Sigmoid colon (tissue), 4 donors: Measurements from ENCODE around the gene ESCO1.
"Not testable (repeated sequence)": the region's sequence is repeated elsewhere in the genome, so short reads cannot be mapped to it uniquely, and the experiment has no call there.

Experiments
- POLR2AphosphoS5 ChIP-seq, 4 donors: sonication (generic); formaldehyde crosslinking; IDR thresholded peaks; one replicate each; pipeline ENCODE4 v1.6.1; 2017; ENCODE audit warnings: antibody characterized with exemption in 4 of 4
- TF ChIP-seq, protein P1 (sequence below), 4 experiments: fragments of 450-650 bp in 3 of 4; fragments of 200-600 bp in 1 of 4; IDR thresholded peaks; one replicate each; pipeline ENCODE4 v1.5.1; 2016 to 2019; ENCODE audit warnings: antibody characterized with exemption in 4 of 4, mild to moderate bottlenecking in 3 of 4, moderate library complexity in 2 of 4

DNA sequence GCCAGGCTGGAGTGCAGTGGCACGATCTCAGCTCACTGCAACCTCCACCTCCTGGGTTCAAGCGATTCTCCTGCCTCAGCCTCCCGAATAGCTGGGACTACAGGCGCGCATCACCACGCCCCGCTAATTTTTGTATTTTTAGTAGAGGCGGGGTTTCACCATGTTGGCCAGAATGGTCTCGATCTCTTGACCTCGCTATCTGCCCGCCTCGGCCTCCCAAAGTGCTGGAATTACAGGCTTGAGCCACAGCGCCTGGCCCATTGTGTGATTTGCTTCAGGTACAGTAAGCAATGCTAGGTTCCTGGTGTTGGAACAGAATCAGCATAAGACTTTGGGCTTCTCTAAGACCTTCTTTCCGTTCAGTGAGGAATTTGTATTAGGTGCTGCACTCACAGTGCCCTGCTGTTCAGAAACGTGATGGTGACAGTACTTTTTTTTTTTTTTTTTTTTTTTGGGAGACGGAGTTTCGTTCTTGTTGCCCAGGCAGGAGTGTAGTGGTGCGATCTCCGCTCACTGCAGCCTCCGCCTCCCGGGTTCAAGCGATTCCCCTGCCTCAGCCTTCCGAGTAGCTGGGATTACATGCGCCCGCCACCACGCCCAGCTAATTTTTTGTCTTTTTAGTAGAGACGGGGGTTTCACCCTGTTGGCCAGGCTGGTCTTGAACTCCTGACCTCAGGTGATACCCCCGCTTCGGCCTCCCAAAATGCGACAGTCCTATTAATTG is 11.1 kb upstream of the ESCO1 start:
- TF ChIP-seq, protein P1, sequence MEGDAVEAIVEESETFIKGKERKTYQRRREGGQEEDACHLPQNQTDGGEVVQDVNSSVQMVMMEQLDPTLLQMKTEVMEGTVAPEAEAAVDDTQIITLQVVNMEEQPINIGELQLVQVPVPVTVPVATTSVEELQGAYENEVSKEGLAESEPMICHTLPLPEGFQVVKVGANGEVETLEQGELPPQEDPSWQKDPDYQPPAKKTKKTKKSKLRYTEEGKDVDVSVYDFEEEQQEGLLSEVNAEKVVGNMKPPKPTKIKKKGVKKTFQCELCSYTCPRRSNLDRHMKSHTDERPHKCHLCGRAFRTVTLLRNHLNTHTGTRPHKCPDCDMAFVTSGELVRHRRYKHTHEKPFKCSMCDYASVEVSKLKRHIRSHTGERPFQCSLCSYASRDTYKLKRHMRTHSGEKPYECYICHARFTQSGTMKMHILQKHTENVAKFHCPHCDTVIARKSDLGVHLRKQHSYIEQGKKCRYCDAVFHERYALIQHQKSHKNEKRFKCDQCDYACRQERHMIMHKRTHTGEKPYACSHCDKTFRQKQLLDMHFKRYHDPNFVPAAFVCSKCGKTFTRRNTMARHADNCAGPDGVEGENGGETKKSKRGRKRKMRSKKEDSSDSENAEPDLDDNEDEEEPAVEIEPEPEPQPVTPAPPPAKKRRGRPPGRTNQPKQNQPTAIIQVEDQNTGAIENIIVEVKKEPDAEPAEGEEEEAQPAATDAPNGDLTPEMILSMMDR (IDR thresholded peaks at IDR 0.05): not testable (repeated sequence)
- TF ChIP-seq POLR2AphosphoS5 (IDR thresholded peaks at IDR 0.05): not testable (repeated sequence)
